Stimulated activated CD8-positive, alpha-beta memory T cell treated with anti-CD3 and anti-CD28 coated beads, Interleukin-12 subunit alpha, Interleukin-12 subunit beta, amount 100 ng/mL, for 1 hour (primary cell): ENCODE measurements around the gene INO80C.
"Not testable (repeated sequence)": the region's sequence is repeated elsewhere in the genome, so short reads cannot be mapped to it uniquely, and the experiment has no call there.

ENCODE experiments used
- DNase-seq: peaks from one replicate; pipeline ENCODE4 v3.0.0-alpha.2; 2020; ENCODE audit warnings: low read depth

INO80C gene

GRCh38 chr18:35489281-35489680 lies 8.5 kb downstream of the INO80C start:
- not testable (repeated sequence) for DNase-seq

- not testable (repeated sequence) for DNase-seq
Measured at GRCh38 chr18:35488396-35488795, 9.4 kb downstream of the INO80C start.

GRCh38 chr18:35487525-35487924 lies 10.2 kb downstream of the INO80C start:
- not testable (repeated sequence) for DNase-seq

GRCh38 chr18:35485852-35486251 lies 11.9 kb downstream of the INO80C start:
- no peak for DNase-seq

- no peak for DNase-seq
Measured at GRCh38 chr18:35484034-35484433, 13.7 kb downstream of the INO80C start.

- no peak for DNase-seq
Measured at GRCh38 chr18:35481960-35482366, 15.8 kb downstream of the INO80C start.

- no peak for DNase-seq
Measured at GRCh38 chr18:35479911-35480586, 17.7 kb downstream of the INO80C start.

- no peak for DNase-seq
Measured at GRCh38 chr18:35478520-35479435, 19.0 kb downstream of the INO80C start.

GRCh38 chr18:35477974-35478373 lies 19.8 kb downstream of the INO80C start:
- DNase-seq: no peak

- no peak for DNase-seq
Measured at GRCh38 chr18:35477497-35477896, 20.3 kb downstream of the INO80C start.

- no peak for DNase-seq
Measured at GRCh38 chr18:35474884-35475283, 22.9 kb downstream of the INO80C start.

GRCh38 chr18:35473562-35473961 lies 24.2 kb downstream of the INO80C start:
- no peak for DNase-seq

- DNase-seq: no peak
Measured at GRCh38 chr18:35470435-35470834, 27.3 kb downstream of the INO80C start.

- no peak for DNase-seq
Measured at GRCh38 chr18:35469725-35470124, 28.0 kb downstream of the INO80C start.

GRCh38 chr18:35468711-35469110 lies 29.0 kb downstream of the INO80C start:
- no peak for DNase-seq

GRCh38 chr18:35467624-35468016 lies 30.1 kb downstream of the INO80C start:
- no peak for DNase-seq

GRCh38 chr18:35466815-35467623 lies 30.7 kb downstream of the INO80C start:
- DNase-seq: no peak

GRCh38 chr18:35466334-35466733 lies 31.4 kb downstream of the INO80C start:
- DNase-seq: no peak

GRCh38 chr18:35465329-35465728 lies 32.4 kb downstream of the INO80C start:
- no peak for DNase-seq

- DNase-seq: no peak
Measured at GRCh38 chr18:35464831-35465279, 32.9 kb downstream of the INO80C start.

GRCh38 chr18:35463827-35464226 lies 33.9 kb downstream of the INO80C start:
- DNase-seq: no peak

- DNase-seq: no peak
Measured at GRCh38 chr18:35463050-35463449, 34.7 kb downstream of the INO80C start.
